ENCODE results near the gene RHOD.

GRCh38 chr11:67030976-67031375 lies 25.7 kb upstream of the RHOD start:
- TF ChIP-seq CTCF (IDR thresholded peaks at IDR 0.05; ENCODE audit: low read length) (no peak), EZH2 (optimal IDR thresholded peaks at IDR 0.05; ENCODE audit: low read depth, low read length) (no peak), EZH2phosphoT487 (IDR thresholded peaks at IDR 0.05; ENCODE audit: low read length) (no peak)
